Stimulated activated memory B cell treated with anti-CD40 and anti-IgM and Interleukin-4, amounts not matched to agents 10 μg/mL and 1 μg/mL and 100 μg/mL, for 72 hours (primary cell): ENCODE data around the gene CPD.
"Not testable (repeated sequence)": the region's sequence is repeated elsewhere in the genome, so short reads cannot be mapped to it uniquely, and the experiment has no call there.

Experiments
- ATAC-seq: fragments of 150-1000 bp; cut with Tn5 transposase; 2 replicates; pipeline ENCODE4 v1.10.0; 2021
- H3K27ac Mint-ChIP-seq: one replicate; pipeline ENCODE4 v1.8.0; 2022; ENCODE audit warnings: mild to moderate bottlenecking, mixed read lengths
- H3K27me3 Mint-ChIP-seq: one replicate; pipeline ENCODE4 v1.8.0; 2022; ENCODE audit warnings: mixed read lengths
- H3K36me3 Mint-ChIP-seq: one replicate; pipeline ENCODE4 v1.8.0; 2022; ENCODE audit warnings: mixed read lengths
- H3K4me1 Mint-ChIP-seq: one replicate; pipeline ENCODE4 v1.8.0; 2022; ENCODE audit warnings: mixed read lengths
- H3K4me3 Mint-ChIP-seq: one replicate; pipeline ENCODE4 v1.8.0; 2022; ENCODE audit warnings: mild to moderate bottlenecking, moderate library complexity, mixed read lengths
- H3K9me3 Mint-ChIP-seq: one replicate; pipeline ENCODE4 v1.8.0; 2022; ENCODE audit warnings: mixed read lengths

CPD gene

DNA sequence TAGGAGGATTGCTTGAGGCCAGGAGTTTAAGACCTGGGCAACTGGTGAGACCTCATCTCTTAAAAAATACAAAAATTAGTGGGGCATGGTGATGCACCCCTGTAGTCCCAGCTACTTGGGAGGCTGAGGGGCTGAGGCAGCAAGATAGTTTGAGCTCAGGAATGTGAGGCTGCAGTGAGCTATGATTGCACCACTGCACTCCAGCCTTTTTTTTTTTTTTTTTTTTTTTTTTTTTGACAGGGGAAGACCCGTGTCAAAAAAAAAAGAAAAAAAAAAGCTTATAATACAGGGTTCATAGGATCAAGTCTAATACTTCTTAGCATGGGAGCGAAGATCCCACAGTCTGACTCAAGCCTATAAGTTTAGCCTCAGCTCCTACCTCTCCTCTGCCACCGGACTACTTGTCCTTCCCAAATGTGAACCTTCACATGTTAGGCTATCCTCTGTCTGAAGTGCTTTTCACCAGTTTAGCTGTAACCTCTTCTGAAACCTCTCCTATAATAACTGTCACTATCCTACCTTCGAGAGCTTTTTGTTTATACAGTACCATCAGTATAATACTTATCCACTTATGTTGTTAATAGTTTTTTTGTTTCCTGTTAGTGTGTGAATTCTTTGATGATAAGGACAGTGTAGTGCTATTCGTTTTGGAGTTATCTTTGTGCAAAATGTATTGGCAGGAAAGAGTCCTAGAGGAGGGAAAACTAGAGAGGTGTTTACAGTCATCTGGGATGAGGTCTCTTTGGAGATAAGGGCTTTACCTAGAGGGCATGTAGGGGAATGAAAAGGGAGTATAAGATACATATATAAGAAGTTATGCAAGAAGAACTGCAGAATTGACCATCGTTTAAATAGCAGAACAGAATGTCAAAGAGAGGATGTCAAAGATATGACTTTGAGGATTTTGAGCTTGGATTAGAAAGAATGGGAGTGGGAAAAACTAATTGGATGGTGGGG, 15.5 kb downstream of the CPD start:
- Mint-ChIP-seq H3K4me1 (no peaks in the 10 kb centered on the region), H3K36me3 (no peaks in the 10 kb centered on the region), H3K4me3 (no peak overlapping the region), H3K9me3 (no peaks in the 10 kb centered on the region), H3K27ac (no peak overlapping the region), H3K27me3 (no peaks in the 10 kb centered on the region)
- no peak for ATAC-seq

GRCh38 chr17:30395398-30396022, 16.8 kb downstream of the CPD start:
- ATAC-seq = no peak
- Mint-ChIP-seq H3K27me3 (no peaks in the 10 kb centered on the region), H3K27ac (no peak overlapping the region), H3K4me1 (no peaks in the 10 kb centered on the region), H3K36me3 (no peaks in the 10 kb centered on the region), H3K4me3 (no peak overlapping the region), H3K9me3 (no peaks in the 10 kb centered on the region)

- peaks cover 2% of the 10 kb centered on the region for H3K4me1 Mint-ChIP-seq
- peaks cover under 1% of the 10 kb centered on the region for H3K9me3 Mint-ChIP-seq
- no peak overlapping the region for H3K4me3 Mint-ChIP-seq
Observed at GRCh38 chr17:30396129-30396528, 17.4 kb downstream of the CPD start.

GRCh38 chr17:30396612-30397011, 17.9 kb downstream of the CPD start:
- H3K9me3 Mint-ChIP-seq = peaks cover 3% of the 10 kb centered on the region
- no peaks in the 10 kb centered on the region for H3K27me3 Mint-ChIP-seq
- no peaks in the 10 kb centered on the region for H3K36me3 Mint-ChIP-seq
- H3K27ac Mint-ChIP-seq = no peak overlapping the region
- no peak for ATAC-seq
- no peak overlapping the region for H3K4me3 Mint-ChIP-seq
- peaks cover 7% of the 10 kb centered on the region for H3K4me1 Mint-ChIP-seq

More at GRCh38 chr17:30396129-30396528, 17.4 kb downstream of the CPD start:
- no peaks in the 10 kb centered on the region for H3K27me3 Mint-ChIP-seq
- H3K27ac Mint-ChIP-seq = no peak overlapping the region
- ATAC-seq = no peak
- no peaks in the 10 kb centered on the region for H3K36me3 Mint-ChIP-seq

- H3K27me3 Mint-ChIP-seq = no peaks in the 10 kb centered on the region
- no peak overlapping the region for H3K27ac Mint-ChIP-seq
- peaks cover 7% of the 10 kb centered on the region for H3K4me1 Mint-ChIP-seq
- no peak for ATAC-seq
- H3K4me3 Mint-ChIP-seq = no peak overlapping the region
- H3K36me3 Mint-ChIP-seq = peaks cover 4% of the 10 kb centered on the region
- peaks cover 3% of the 10 kb centered on the region for H3K9me3 Mint-ChIP-seq
Observed at GRCh38 chr17:30398328-30399041, 19.8 kb downstream of the CPD start.

DNA sequence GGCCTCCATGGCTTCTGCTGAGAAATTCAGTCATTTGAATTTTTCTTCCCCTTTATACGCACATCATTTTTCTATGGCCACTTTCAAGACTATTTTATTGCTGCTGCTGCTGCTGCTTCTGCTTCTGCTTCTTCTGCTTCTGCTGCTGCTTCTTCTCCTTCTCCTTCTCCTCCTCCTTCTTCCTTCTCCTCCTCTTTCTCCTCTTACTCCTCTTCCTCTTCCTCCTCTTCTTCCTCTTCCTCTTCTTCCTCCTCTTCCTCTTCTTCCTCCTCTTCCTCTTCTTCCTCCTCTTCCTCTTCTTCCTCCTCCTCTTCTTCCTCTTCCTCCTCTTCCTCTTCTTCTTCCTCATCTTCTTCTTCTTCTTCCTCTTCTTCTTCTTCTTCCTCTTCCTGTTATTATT, 22.4 kb downstream of the CPD start:
- Mint-ChIP-seq H3K4me1 (peaks cover 7% of the 10 kb centered on the region), H3K4me3 (no peak overlapping the region), H3K27me3 (no peaks in the 10 kb centered on the region), H3K27ac (no peak overlapping the region), H3K36me3 (peaks cover 9% of the 10 kb centered on the region), H3K9me3 (peaks cover 6% of the 10 kb centered on the region)
- ATAC-seq = no peak

DNA sequence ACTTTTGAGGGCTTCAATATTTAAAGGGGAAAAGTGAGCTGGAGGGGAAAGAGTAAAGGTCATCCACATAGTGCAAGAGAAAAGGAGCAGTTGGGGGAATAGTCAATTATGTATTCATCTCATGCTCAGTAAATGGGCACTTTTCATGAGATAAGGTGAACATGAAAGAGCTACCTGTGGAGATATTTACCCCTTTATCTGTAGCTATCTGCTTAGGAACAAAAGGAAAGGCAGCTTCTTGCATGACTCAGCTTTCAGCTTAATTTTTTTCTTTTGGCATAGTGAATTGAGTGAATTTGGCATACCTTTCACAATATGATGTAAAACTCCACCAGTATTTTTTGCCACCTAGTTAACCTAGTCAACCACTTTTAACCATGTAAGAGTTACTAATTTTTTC, 26.4 kb downstream of the CPD start:
- ATAC-seq = no peak
- H3K9me3 Mint-ChIP-seq = peaks cover 6% of the 10 kb centered on the region
- H3K36me3 Mint-ChIP-seq = peaks cover 14% of the 10 kb centered on the region
- no peaks in the 10 kb centered on the region for H3K27me3 Mint-ChIP-seq
- H3K4me1 Mint-ChIP-seq = peaks cover 7% of the 10 kb centered on the region
- no peak overlapping the region for H3K27ac Mint-ChIP-seq
- H3K4me3 Mint-ChIP-seq = no peak overlapping the region

GRCh38 chr17:30410627-30411026, 31.9 kb downstream of the CPD start:
- peaks cover 13% of the 10 kb centered on the region for H3K36me3 Mint-ChIP-seq
- not testable (repeated sequence) for ATAC-seq, H3K4me3 Mint-ChIP-seq, H3K4me1 Mint-ChIP-seq, H3K27ac Mint-ChIP-seq, H3K9me3 Mint-ChIP-seq
- H3K27me3 Mint-ChIP-seq = peaks cover 21% of the 10 kb centered on the region

- not testable (repeated sequence) for H3K27ac Mint-ChIP-seq, H3K4me3 Mint-ChIP-seq, ATAC-seq, H3K4me1 Mint-ChIP-seq, H3K9me3 Mint-ChIP-seq
- peaks cover 21% of the 10 kb centered on the region for H3K27me3 Mint-ChIP-seq
- peaks cover 13% of the 10 kb centered on the region for H3K36me3 Mint-ChIP-seq
Observed at GRCh38 chr17:30412008-30412496, 33.3 kb downstream of the CPD start.

GRCh38 chr17:30413109-30413508, 34.4 kb downstream of the CPD start:
- Mint-ChIP-seq H3K27me3 (peaks cover 21% of the 10 kb centered on the region), H3K9me3 (no peaks in the 10 kb centered on the region), H3K4me3 (no peak overlapping the region), H3K36me3 (peaks cover 13% of the 10 kb centered on the region), H3K4me1 (peaks cover 6% of the 10 kb centered on the region), H3K27ac (no peak overlapping the region)
- ATAC-seq = no peak

DNA sequence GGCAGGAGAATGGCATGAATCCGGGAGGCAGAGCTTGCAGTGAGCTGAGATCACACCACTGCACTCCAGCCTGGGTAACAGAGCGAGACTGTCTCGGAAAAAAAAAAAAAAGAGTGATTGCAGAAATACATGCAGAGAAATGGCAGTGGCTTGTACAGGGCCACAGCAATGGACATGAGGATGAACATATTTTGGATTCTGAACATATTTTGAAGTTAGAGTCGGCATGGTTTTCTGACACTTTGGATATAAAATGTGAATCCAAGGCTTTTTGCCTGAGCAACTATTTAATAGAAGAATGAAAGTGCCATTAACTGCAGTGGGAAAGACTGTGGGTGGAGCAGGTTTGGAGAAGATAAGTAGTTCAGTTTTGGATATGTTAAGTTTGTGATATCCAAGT, 35.8 kb downstream of the CPD start:
- no peaks in the 10 kb centered on the region for H3K9me3 Mint-ChIP-seq
- ATAC-seq = no peak
- H3K4me1 Mint-ChIP-seq = peaks cover 6% of the 10 kb centered on the region
- H3K27me3 Mint-ChIP-seq = peaks cover 21% of the 10 kb centered on the region
- no peak overlapping the region for H3K27ac Mint-ChIP-seq
- peaks cover 13% of the 10 kb centered on the region for H3K36me3 Mint-ChIP-seq
- H3K4me3 Mint-ChIP-seq = no peak overlapping the region

DNA sequence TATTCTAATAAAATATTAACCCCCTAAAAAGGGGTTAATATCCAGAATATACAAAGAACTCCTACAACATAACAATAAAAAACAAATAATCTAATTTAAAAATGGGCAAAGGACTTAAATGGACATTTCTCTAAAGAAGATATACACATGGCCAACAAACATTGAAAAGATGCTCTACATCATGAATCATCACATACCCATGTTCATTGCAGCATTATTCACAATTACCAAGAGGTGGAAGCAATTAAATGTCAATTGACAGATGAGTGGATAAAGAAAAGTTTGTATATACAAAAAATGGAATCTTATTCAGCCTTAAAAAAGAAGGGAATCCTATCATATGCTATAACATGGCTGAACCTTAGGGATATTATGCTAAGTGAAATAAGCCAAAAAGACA, 36.8 kb downstream of the CPD start:
- H3K9me3 Mint-ChIP-seq = no peaks in the 10 kb centered on the region
- peaks cover 21% of the 10 kb centered on the region for H3K27me3 Mint-ChIP-seq
- H3K4me3 Mint-ChIP-seq = no peak overlapping the region
- no peak overlapping the region for H3K27ac Mint-ChIP-seq
- peaks cover 6% of the 10 kb centered on the region for H3K36me3 Mint-ChIP-seq
- ATAC-seq = no peak
- peaks cover 6% of the 10 kb centered on the region for H3K4me1 Mint-ChIP-seq

GRCh38 chr17:30418070-30418469, 39.3 kb downstream of the CPD start:
- not testable (repeated sequence) for H3K36me3 Mint-ChIP-seq, H3K9me3 Mint-ChIP-seq, H3K4me3 Mint-ChIP-seq, H3K4me1 Mint-ChIP-seq, ATAC-seq, H3K27ac Mint-ChIP-seq
- H3K27me3 Mint-ChIP-seq = peaks cover 10% of the 10 kb centered on the region

DNA sequence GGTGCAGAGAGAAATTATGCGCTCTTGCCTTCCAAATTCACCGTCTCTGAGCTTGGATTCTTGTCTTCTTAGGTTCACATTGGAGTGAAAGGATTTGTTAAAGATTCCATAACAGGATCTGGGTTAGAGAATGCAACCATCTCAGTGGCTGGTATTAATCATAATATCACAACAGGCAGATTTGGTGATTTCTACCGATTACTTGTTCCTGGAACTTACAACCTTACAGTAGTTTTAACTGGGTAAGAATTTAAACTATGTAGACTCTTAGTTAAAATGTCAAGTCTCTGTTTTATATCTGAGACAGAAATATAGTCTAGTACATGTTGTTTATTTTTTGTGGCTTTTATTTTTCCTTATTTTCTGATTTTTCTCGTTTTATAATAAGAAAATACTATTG, 42.9 kb downstream of the CPD start:
- ATAC-seq = no peak
- Mint-ChIP-seq H3K27me3 (no peaks in the 10 kb centered on the region), H3K36me3 (peaks cover 6% of the 10 kb centered on the region), H3K4me1 (no peaks in the 10 kb centered on the region), H3K27ac (no peak overlapping the region), H3K9me3 (no peaks in the 10 kb centered on the region), H3K4me3 (no peak overlapping the region)

DNA sequence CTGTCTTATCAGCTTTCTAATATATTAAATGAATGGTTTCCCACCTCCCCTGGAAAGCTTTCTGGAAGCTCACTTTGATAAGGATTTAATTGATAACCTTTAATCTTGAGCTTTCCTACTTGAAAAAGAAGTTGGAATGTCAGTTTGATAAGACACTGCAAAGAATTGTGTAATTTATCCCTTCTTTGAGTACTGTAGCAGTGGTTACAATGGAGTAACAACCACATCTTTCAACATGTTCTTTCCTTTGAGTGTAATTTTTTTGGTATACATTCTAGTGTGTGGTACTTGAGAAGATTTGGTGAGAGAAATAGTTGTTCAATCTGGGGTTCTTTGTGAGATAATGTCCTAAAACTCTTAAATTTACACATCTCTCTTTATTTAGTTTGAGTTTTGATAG, 43.4 kb downstream of the CPD start:
- ATAC-seq = no peak
- Mint-ChIP-seq H3K36me3 (peaks cover 6% of the 10 kb centered on the region), H3K27me3 (no peaks in the 10 kb centered on the region), H3K4me3 (no peak overlapping the region), H3K27ac (no peak overlapping the region), H3K9me3 (no peaks in the 10 kb centered on the region), H3K4me1 (no peaks in the 10 kb centered on the region)
